Measurements from ENCODE around the gene KRTAP10-3.

- TF ChIP-seq CTCF (IDR thresholded peaks at IDR 0.05; ENCODE audit: insufficient read depth, low read depth, low read length) (no peak), EZH2 (IDR thresholded peaks at IDR 0.05; ENCODE audit: insufficient read depth, low read length) (no peak)
Observed at GRCh38 chr21:44551340-44551961, 7.1 kb downstream of the KRTAP10-3 start, which contains the start of gene KRTAP10-2.

Data from astrocyte (in vitro differentiated cells and primary cell).